GM12891 (cell line): ENCODE results near the gene UCHL1.

Experiments used
- PAX5 ChIP-seq: IDR thresholded peaks from 2 replicates; pipeline ENCODE4 v1.6.1; 2011; ENCODE audit warnings: low read length, moderate library complexity, mild to moderate bottlenecking; ENCODE audit not compliant: insufficient read depth, severe bottlenecking
- POLR2A ChIP-seq: IDR thresholded peaks from 2 replicates; pipeline ENCODE4 v1.6.1; 2011; ENCODE audit warnings: low read depth, low read length, control low read depth
- POLR2AphosphoS5 ChIP-seq: IDR thresholded peaks from 2 replicates; pipeline ENCODE4 v1.6.1; 2011; ENCODE audit warnings: low read depth, low read length, control low read depth
- POU2F2 ChIP-seq: IDR thresholded peaks from 2 replicates; pipeline ENCODE4 v1.6.1; 2011; ENCODE audit warnings: low read depth, mild to moderate bottlenecking, control low read depth, low read length, moderate library complexity
- SPI1 ChIP-seq: IDR thresholded peaks from 2 replicates; pipeline ENCODE4 v1.6.1; 2011; ENCODE audit warnings: low read depth, low read length, control low read depth
- TAF1 ChIP-seq: IDR thresholded peaks from 2 replicates; pipeline ENCODE4 v1.6.1; 2011; ENCODE audit warnings: low read depth, low read length, control low read depth

DNA sequence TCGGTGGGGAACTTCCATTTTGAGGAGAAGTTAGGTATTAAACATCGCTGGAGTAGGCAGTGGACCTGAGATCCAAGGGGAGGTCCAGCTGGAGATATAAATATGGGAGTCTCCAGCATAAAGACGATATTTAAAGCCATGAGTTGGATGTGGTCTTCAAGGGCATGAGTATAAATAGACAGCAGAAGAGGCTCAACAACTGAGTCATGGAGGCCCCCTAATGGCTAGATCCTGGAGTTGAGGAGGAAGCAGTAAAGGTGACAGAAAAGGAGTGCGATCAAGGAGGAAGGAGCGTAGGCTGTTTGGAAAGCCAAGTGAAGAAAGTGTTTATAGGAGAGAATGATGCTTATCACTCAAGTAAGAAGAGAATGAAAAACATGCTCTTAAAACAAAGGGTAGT, 24.3 kb upstream of the UCHL1 start:
- TF ChIP-seq POLR2A = no peak
- TF ChIP-seq POLR2AphosphoS5 = no peak
- no peak for TF ChIP-seq TAF1
- TF ChIP-seq PAX5 = no peak
- TF ChIP-seq POU2F2 = no peak
- no peak for TF ChIP-seq SPI1
